Mammary microvascular endothelial cell (primary cell): Measurements from ENCODE around the gene SAMSN1. TPM values are rescaled to one million over a fixed set of nuclear protein-coding genes. Genes with fewer than 3 reads are reported as not detected.

ENCODE experiments used
- total RNA-seq: library from RNA; depleted of rRNA; stranded (reverse); fragments of >200 nt; gene quantifications from 2 replicates; pipeline ENCODE4 v1.2.3, GENCODE V29; 2015

SAMSN1 gene
- 0.33 and 0.59 TPM in 2 replicates for total RNA-seq

DNA sequence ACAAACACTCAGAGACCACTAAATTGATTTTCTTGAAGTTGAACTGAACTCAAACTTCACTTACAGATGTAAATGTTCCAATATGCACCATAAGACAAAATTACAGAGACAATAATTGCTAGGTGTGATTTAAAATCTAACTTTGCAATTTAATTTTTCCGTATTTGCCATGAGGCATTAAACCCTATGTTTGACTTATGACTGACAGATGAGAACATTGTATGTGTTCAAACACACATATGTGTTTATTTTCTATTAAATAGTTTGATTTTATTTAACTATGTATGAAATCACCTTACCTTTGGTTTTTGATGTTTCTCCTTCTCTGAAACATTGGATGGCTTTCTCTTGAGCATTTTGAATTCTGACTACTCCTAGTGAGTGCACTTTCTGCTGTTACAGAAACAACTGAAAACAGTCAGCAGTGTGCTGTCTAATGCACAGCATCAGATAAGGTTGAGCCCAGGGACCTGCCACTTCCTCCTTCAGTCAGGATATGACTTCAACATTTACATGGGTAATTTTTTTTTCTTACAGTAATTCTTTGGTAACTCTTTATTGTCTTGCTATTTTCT lies at the start of gene SAMSN1:
Gene SAMSN1 (minus strand): TSS at position 410 of the 575 bp plus-strand sequence. CDS start 54 bp downstream, at position 356.

Other genes with a start within 250 kb of the SAMSN1 start
- 28.8 and 33.9 TPM in 2 replicates for gene HSPA13, start 163.2 kb downstream of the SAMSN1 start, total RNA-seq